HepG2 (cell line): ENCODE results near the gene CYB5A. TPM values are rescaled to one million over a fixed set of nuclear protein-coding genes. Genes with fewer than 3 reads are reported as not detected.

ENCODE experiments used
- ATAC-seq: fragments of 200-7000 bp; cut with Tn5 transposase; 3 replicates; pipeline ENCODE4 v1.9.1; 2020; ENCODE audit warnings: mild to moderate bottlenecking, moderate library complexity
- BruUV-seq: library from RNA; stranded (reverse); fragments of 400-500 nt; replicated peaks from 2 replicates; lab custom pipeline; 2021; lab: Mats Ljungman, UMichigan
- CTCF ChIA-PET: fragments of 300-600 bp; formaldehyde crosslinking; extraction: SDS; loops from one replicate; lab custom pipeline; 2021; ENCODE audit warnings: low total read pairs, inconsistent platforms, low intra/inter-chr PET ratio; lab: Yijun Ruan, JAX
- POLR2A ChIA-PET: fragments of 350-600 bp; sonication (Branson Sonifier 250); formaldehyde crosslinking; loops from one replicate; lab custom pipeline; 2020; ENCODE audit warnings: antibody characterized with exemption, inconsistent platforms; lab: Yijun Ruan, JAX
- DNase-seq: peaks from one replicate; pipeline ENCODE4 v3.0.0-alpha.2; 2015; ENCODE audit warnings: low spot score
- FAIRE-seq: peaks from 3 replicates; lab custom pipeline; 2011; peaks lifted over from hg19 to GRCh38; lab: Jason Lieb, UNC
- H2AFZ ChIP-seq: one replicate; pipeline ENCODE4 v1.6.1; 2011; ENCODE audit warnings: low read length, inconsistent platforms
- H3K27ac ChIP-seq: fragments of 300-600 bp; 3 replicates; pipeline ENCODE4 v1.8.0; 2011; ENCODE audit warnings: mixed run types, mild to moderate bottlenecking, mixed read lengths, low read length, inconsistent platforms; ENCODE audit not compliant: insufficient read depth; ENCODE audit errors: extremely low read length
- H3K27me3 ChIP-seq, 2 experiments: fragments of 200-600 bp in 1 of 2; 2 replicates in 1 of 2; 3 replicates in 1 of 2; pipeline versions ENCODE4 v1.6.0 to v1.8.0; 2011; ENCODE audit warnings: low read length in 2 of 2, mild to moderate bottlenecking in 2 of 2, moderate library complexity in 2 of 2, inconsistent platforms in 1 of 2; ENCODE audit not compliant: insufficient read depth in 2 of 2, control insufficient read depth in 1 of 2
- H3K36me3 ChIP-seq, 2 experiments: fragments of 200-600 bp in 1 of 2; replicated peaks in 1 of 2; 2 replicates in 1 of 2; 3 replicates in 1 of 2; pipeline versions ENCODE4 v1.5.1 to v1.8.0; 2011; ENCODE audit warnings: low read length in 2 of 2, inconsistent platforms in 1 of 2; ENCODE audit not compliant: insufficient read depth in 2 of 2, control insufficient read depth in 1 of 2
- H3K4me1 ChIP-seq: 2 replicates; pipeline ENCODE4 v1.5.1; 2012; ENCODE audit warnings: low read length, inconsistent platforms; ENCODE audit not compliant: insufficient read depth
- H3K4me2 ChIP-seq: 2 replicates; pipeline ENCODE4 v1.6.0; 2011; ENCODE audit warnings: low read depth, low read length, inconsistent platforms
- H3K4me3 ChIP-seq, 3 experiments: fragments of 200-600 bp in 1 of 3; sonication (generic), shearing (Covaris generic) in 1 of 3; replicated peaks in 1 of 3; 2 replicates each; pipeline ENCODE4 v1.5.1; 2011 to 2016; ENCODE audit warnings: low read length in 3 of 3, inconsistent platforms in 2 of 3, low read depth in 2 of 3, mild to moderate bottlenecking in 2 of 3, control low read depth in 1 of 3, mixed read lengths in 1 of 3; ENCODE audit not compliant: insufficient read depth in 1 of 3
- H3K79me2 ChIP-seq: one replicate; pipeline ENCODE4 v1.6.1; 2011; ENCODE audit warnings: low read length, inconsistent platforms; ENCODE audit not compliant: insufficient read depth
- H3K9ac ChIP-seq: 2 replicates; pipeline ENCODE4 v1.6.0; 2011; ENCODE audit warnings: mild to moderate bottlenecking, low read depth, low read length, inconsistent platforms; ENCODE audit not compliant: insufficient read depth
- H3K9me3 ChIP-seq: 2 replicates; pipeline ENCODE4 v1.5.1; 2012; ENCODE audit warnings: mild to moderate bottlenecking, low read length
- H4K20me1 ChIP-seq: 2 replicates; pipeline ENCODE4 v1.6.0; 2011; ENCODE audit warnings: inconsistent platforms, mild to moderate bottlenecking, low read length, moderate library complexity; ENCODE audit not compliant: insufficient read depth
- CEBPB ChIP-seq: IDR thresholded peaks from 2 replicates; pipeline ENCODE4 v1.6.1; 2011; ENCODE audit warnings: low read depth, low read length, improper control_type of control experiment, borderline replicate concordance
- IRF2 ChIP-seq: IDR thresholded peaks from 2 replicates; pipeline ENCODE4 v1.6.1; 2018; ENCODE audit warnings: missing genetic modification reagents, missing compliant biosample characterization
- JUN ChIP-seq: sonication (generic); formaldehyde crosslinking; IDR thresholded peaks from 2 replicates; pipeline ENCODE4 v1.4.0; 2020; ENCODE audit warnings: mild to moderate bottlenecking, missing genetic modification reagents
- ZFP41 ChIP-seq: sonication (generic); formaldehyde crosslinking; IDR thresholded peaks from 2 replicates; pipeline ENCODE4 v1.4.0; 2020; ENCODE audit warnings: mild to moderate bottlenecking, missing genetic modification reagents, borderline replicate concordance
- ZNF510 ChIP-seq: sonication (generic); formaldehyde crosslinking; IDR thresholded peaks from 2 replicates; pipeline ENCODE4 v1.4.0; 2020; ENCODE audit warnings: low read depth, mild to moderate bottlenecking, missing genetic modification reagents
- WGBS: methylation state at CpG from one replicate; pipeline ENCODE4 v1.1.6; 2017; ENCODE audit warnings: low lambda C conversion rate; 5-methylcytosine and 5-hydroxymethylcytosine counted together
- in situ Hi-C: cut with HindIII; loops from 2 replicates; pipeline ENCODE4 v1.10.0; 2017; ENCODE audit warnings: low pct_unique_long_range_greater_than_20kb; ENCODE audit not compliant: extremely low pct_ligation_motif_present
- intact Hi-C: fragments of 100-400 bp; cut with micrococcal nuclease; formaldehyde crosslinking; loops from one replicate; pipeline ENCODE4 v1.10.0; 2022; ENCODE audit not compliant: unreplicated experiment
- polyA plus RNA-seq, 8 experiments: library from polyadenylated mRNA; depleted of rRNA in 3 of 8; stranded (reverse) in 7 of 8; unstranded in 1 of 8; fragments of >200 nt; fragmentation: Illumina TruSeq in 4 of 8; extraction: Trizol in 4 of 8; gene quantifications; 2 replicates each; pipeline versions ENCODE4 v1.2.1 to v1.2.3, GENCODE V29; 2011 to 2016; ENCODE audit warnings: low read depth in 4 of 8, missing spikeins in 1 of 8, mixed read lengths in 1 of 8; ENCODE audit not compliant: insufficient read depth in 1 of 8
- total RNA-seq, 5 experiments: library from RNA; depleted of rRNA; stranded (reverse); fragments of >200 nt; fragmentation: Illumina TruSeq; extraction: Trizol; gene quantifications; 2 replicates each; pipeline ENCODE4 v1.2.3, GENCODE V29; 2016; ENCODE audit warnings: low read depth in 1 of 5
- TF ChIP-seq, protein P1 (sequence below): sonication (generic); formaldehyde crosslinking; IDR thresholded peaks from 2 replicates; pipeline ENCODE4 v1.5.1; 2020; ENCODE audit warnings: missing genetic modification reagents, mild to moderate bottlenecking, borderline replicate concordance

CYB5A gene
- total and polyA plus RNA-seq, 2 of the 13 experiments (the other 11 are each of a cell fraction or from before 2014, with no cell fraction given): 215 to 356 TPM

- Histone ChIP-seq H2AFZ (no peak overlapping the region), H3K9ac (no peak overlapping the region), H3K36me3 (peaks cover 6 to 43% of the 10 kb centered on the region in 2 experiments), H4K20me1 (no peaks in the 10 kb centered on the region), H3K4me2 (no peak overlapping the region), H3K27me3 (no peaks in the 10 kb centered on the region), H3K4me3 (no peak overlapping the region), H3K27ac (no peak overlapping the region), H3K9me3 (no peaks in the 10 kb centered on the region), H3K79me2 (peaks cover 21% of the 10 kb centered on the region), H3K4me1 (peaks cover 29% of the 10 kb centered on the region)
- WGBS: 100% methylated on average over 6 of the region's 6 CpGs
- no peak for ATAC-seq
- DNase-seq: no peak
- CTCF ChIA-PET: no interaction called here
- no peak for FAIRE-seq
- intact Hi-C loops (no loop called here), in situ Hi-C loops (no loop called here)
- POLR2A ChIA-PET: no interaction called here
- no TSS peak for BruUV-seq
- peak; percentile 71 for TF ChIP-seq CEBPB
- TF ChIP-seq IRF2: no peak
Measured at GRCh38 chr18:74261053-74261713, 30.6 kb downstream of the CYB5A start.

- no peak overlapping the region for H3K4me3 ChIP-seq
- H3K79me2 ChIP-seq: peaks cover 6% of the 10 kb centered on the region
- in situ Hi-C loops: no loop called here
- no peaks in the 10 kb centered on the region for H3K9me3 ChIP-seq
- no peak overlapping the region for H3K27ac ChIP-seq
- WGBS: 94% methylated on average over 4 of the region's 4 CpGs
- no peak overlapping the region for H3K4me2 ChIP-seq
- H3K27me3 ChIP-seq: no peaks in the 10 kb centered on the region
- POLR2A ChIA-PET: no interaction called here
- peaks cover 9 to 44% of the 10 kb centered on the region in 2 experiments for H3K36me3 ChIP-seq
- DNase-seq: no peak
- H3K9ac ChIP-seq: no peak overlapping the region
- H2AFZ ChIP-seq: no peak overlapping the region
- TF ChIP-seq JUN (CRISPR knock-in tag): no peak
- TF ChIP-seq, protein P1, sequence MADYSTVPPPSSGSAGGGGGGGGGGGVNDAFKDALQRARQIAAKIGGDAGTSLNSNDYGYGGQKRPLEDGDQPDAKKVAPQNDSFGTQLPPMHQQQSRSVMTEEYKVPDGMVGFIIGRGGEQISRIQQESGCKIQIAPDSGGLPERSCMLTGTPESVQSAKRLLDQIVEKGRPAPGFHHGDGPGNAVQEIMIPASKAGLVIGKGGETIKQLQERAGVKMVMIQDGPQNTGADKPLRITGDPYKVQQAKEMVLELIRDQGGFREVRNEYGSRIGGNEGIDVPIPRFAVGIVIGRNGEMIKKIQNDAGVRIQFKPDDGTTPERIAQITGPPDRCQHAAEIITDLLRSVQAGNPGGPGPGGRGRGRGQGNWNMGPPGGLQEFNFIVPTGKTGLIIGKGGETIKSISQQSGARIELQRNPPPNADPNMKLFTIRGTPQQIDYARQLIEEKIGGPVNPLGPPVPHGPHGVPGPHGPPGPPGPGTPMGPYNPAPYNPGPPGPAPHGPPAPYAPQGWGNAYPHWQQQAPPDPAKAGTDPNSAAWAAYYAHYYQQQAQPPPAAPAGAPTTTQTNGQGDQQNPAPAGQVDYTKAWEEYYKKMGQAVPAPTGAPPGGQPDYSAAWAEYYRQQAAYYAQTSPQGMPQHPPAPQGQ (CRISPR knock-in tag): no peak
- no peak for TF ChIP-seq ZNF510 (CRISPR knock-in tag)
- TF ChIP-seq ZFP41 (CRISPR knock-in tag): no peak
- H3K4me1 ChIP-seq: peaks cover 19% of the 10 kb centered on the region; the same call in 1 of the 2 replicates
- intact Hi-C loops: no loop called here
- no peak for ATAC-seq
- CTCF ChIA-PET: no interaction called here
- no peaks in the 10 kb centered on the region for H4K20me1 ChIP-seq
- no peak for FAIRE-seq
- BruUV-seq: no TSS peak
Measured at GRCh38 chr18:74259347-74259746, 32.4 kb downstream of the CYB5A start.
